HuH-7.5 (cell line): ENCODE results near the gene VCX.
"Not testable (repeated sequence)": the region's sequence is repeated elsewhere in the genome, so short reads cannot be mapped to it uniquely, and the experiment has no call there.

Experiments used
- DNase-seq: peaks from one replicate; pipeline ENCODE4 v3.0.0; 2011; ENCODE audit warnings: low spot score

Gene VCX

DNA sequence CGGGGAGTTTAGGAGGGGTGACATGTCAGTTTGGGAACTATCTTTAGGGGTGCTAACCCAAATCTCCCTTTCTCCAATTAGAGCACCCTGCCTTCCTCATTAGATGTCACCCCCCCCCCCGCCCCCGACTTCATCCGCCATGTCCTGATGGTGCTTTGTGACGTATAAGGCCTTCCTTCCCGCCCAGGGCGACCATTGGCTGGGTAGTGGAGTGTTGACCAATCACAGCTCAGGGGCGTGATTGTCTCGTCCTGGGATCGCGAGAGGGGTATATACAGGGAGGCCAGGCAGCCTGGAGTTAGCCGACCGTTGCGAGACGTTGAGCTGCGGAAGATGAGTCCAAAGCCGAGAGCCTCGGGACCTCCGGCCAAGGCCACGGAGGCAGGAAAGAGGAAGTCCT, at the start of gene VCX:
Gene VCX, plus strand, starts transcription at position 301 of the 400 bp plus-strand sequence. Its CDS starts 33 bp downstream, at position 334.
- not testable (repeated sequence) for DNase-seq

DNA sequence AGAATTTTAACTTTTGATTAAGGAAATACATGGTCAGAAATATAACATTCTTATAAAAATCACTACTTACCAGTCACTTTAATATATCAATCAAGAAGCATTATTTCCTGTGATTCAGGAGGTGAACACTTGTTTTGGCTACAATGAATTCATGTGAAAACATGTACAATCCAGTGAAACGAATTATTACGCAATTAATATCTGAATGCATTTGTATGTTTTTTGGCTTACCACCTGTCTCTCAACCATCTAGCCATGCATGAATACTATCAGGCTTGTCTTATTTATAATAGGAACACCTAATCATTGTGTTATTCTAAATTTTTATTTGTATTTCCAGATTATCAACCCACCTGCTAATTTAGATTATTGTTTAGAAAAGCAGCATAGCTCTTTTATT, 44.6 kb upstream of the VCX start:
- DNase-seq: no peak

DNA sequence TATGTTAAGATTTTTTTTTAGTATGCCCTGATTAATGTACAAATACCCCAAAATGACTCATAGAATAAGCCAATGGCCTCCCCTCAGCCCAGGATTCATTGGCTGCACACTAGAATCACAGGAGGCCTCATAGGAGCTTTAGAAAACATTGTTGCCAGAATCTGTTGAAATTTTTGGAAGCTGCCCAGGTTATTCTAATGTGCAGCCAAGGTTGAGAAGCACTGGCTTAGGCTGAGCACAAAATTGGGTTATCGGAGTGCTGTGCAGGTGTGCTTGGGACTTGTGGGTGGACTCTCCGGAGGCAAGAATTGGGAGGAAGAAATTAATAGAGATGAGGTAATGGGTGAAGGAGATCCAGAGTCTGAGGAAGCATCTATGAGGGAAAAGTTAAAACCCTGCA, 41.3 kb upstream of the VCX start:
- DNase-seq: no peak

DNA sequence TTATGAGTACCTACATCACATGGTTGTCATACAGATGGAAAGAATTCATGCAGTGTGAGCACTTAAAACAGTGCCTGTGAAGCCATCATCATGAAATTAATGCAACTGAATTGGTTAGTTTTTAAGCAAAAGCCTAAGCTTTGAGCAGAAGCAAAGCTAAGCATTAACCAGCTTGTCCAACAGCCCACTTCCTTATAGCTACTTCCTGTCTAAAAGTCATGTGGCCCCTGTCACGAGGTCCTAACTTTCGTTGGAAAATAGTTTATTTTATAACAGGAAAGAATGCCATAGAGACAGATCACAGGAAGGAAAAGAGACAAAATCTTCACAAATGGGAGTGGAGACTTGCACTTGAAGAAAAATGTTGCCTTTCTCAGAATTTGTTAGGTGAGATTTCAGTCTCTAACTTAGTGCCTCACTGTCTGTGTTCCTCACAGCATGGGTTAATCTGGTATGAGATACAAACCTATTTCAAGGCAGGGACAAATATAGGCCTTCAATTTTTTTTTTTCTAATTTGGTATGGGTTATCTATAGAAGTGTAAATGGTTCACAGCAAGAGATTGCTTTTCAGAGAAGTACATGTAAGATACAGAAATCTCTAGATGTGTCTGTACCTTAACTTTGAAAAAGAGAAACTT, 27.7 kb upstream of the VCX start:
- DNase-seq: no peak

DNA sequence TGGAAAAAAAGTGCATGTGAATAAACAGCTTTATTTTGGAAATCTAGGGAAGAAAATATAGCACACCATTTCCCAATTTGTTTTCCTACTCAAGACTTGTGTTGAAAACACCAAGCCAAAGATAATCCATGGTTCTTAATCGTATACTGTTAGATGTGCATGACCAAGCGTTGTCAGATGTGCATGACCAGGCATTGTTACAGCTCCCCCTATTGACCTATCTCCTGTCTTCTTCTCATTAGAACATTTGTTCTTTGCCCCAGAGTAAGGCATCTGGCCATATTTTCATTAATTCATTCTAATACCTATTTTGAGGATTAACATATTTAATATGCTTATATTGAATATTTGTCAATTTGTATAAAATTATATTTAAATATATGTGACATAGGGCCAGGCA, 14.4 kb upstream of the VCX start:
- DNase-seq: no peak

- no peak for DNase-seq
These were observed 1.7 kb upstream of the VCX start for GRCh38 chrX:7841084-7841805.

DNA sequence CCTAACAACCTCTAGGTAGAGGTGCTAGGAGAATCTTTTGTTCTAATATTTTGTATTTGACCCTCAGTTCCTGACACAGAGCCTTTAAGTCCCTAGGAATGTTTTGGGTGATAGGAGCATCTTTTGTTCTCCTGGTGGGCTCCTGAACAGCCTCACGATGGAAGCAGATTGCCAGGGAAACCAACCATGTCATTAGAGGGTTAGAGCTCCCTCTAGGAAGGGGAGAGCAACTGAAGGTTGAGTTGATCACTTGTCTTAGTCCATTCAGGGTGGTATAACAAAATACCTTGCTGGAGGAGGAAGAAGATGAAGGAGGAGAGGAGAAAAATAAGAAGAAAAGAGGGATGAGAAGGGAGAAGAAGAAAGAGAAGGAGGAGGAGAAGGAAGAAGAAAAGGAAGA, 9.2 kb downstream of the VCX start:
- DNase-seq: no peak

DNA sequence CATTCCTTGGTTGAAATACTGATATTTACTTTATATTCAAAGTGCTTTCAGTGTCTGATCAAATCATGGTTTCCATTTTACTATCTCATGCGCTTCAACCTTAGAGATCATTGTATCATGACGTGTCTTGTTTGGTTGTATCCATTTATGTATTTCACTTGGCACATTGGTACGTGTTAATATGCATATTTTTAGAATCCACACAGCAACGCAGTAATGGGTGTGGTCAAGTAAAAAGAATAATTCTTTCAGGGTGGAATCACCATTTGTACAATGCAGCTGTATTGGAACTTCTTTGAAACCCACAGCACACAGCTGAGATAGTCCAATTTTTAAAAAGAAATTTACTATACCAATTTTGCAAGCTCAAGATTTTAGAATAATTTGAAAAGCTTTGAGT, 29.1 kb downstream of the VCX start:
- DNase-seq: no peak

DNA sequence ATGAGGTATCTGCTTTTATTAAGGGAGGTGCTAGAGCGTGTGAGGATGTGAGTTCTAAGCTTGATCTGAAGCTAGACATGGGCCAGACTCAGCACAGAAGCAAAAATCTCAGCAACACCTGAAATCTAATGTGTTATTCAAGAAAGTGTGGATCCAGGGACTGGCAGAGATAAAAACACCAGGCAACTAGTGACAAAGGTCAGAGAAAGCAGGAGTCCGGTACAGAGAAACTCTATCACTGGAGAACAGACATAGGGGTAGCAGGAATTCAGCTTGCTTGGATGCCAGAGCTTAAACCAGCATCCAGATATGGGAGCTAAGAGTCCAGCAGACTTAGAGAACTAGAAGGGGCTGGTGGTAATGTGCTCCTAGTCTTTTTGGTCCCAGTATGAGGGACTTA, 34.0 kb downstream of the VCX start:
- DNase-seq: no peak

DNA sequence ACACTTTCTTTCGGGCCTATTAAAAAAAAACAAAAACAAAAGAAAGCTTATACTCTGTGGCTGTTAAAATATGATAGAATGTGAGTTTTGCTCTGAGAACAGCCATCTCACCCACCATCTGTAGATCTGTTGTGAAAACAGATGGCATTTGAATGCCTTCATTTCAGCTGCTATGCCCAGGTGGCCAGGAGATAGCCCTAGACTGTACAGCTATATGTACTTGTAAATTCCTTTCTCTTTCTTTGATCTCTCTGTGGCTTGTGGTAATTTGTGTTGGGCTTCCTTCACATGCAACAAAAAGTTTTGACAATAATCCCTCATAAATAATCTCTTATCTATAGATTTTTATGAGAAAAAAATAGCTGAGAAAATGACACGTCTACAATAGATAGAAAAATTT, 46.2 kb downstream of the VCX start:
- DNase-seq: no peak

DNA sequence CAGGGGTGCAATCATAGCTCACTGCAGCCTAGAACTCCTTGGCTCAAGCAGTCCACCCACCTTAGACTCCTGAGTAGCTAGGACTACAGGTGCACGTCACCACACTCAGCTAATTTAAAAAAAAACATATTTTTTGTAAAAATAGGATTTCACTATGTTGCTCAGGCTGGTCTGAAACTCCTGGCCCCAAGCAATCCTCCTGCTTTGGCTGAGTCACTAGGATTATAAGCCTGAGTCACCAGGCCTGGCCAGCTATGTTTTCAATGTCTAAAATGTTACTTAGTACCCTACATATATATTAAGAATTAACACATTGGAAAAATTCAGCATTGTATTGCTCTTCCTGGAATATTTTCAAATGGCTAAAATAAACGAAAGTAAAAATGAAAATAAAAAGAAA, 46.7 kb downstream of the VCX start:
- no peak for DNase-seq

DNA sequence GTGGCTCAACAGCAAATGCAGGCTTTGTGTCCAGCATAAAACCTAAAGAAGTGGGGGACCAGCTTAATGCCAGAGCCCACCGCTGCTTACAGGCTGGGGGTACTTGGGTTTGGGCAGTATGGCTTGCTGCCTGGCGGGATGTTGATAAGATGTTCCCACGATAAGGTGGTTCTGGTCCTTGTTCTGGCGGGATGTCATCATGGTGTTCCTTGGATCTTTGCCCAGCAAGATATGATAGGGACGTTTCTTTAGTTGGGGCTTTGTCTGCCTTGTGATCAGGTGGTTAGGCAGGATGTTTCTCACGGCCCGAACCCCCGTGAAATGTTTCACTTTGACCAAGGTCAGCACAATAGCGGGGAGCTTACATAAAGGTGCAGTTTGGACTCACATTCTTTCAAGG, 49.0 kb downstream of the VCX start:
- DNase-seq: no peak
